DMS 273 (cell line): ENCODE measurements around the gene CASQ1.
A peak's percentile ranks its signal among the peaks of the same experiment; 100 is the strongest.

ENCODE experiments used
- DNase-seq: peaks from one replicate; lab custom pipeline; 2025; ENCODE audit not compliant: unreplicated experiment; lab: John Stamatoyannopoulos, UW

Gene CASQ1

GRCh38 chr1:160224606-160225005 is 34.2 kb downstream of the CASQ1 start:
- DNase-seq: no peak

- DNase-seq: no peak
These were observed 35.0 kb downstream of the CASQ1 start for GRCh38 chr1:160225345-160225744.

GRCh38 chr1:160226623-160227022 is 36.2 kb downstream of the CASQ1 start:
- no peak for DNase-seq

- DNase-seq: no peak
These were observed 36.7 kb downstream of the CASQ1 start for GRCh38 chr1:160227034-160227433.

- no peak for DNase-seq
These were observed 37.2 kb downstream of the CASQ1 start for GRCh38 chr1:160227561-160227960.

GRCh38 chr1:160228431-160228830 is 38.1 kb downstream of the CASQ1 start:
- DNase-seq: no peak

- DNase-seq: no peak
These were observed 42.5 kb downstream of the CASQ1 start for GRCh38 chr1:160232911-160233310.

- DNase-seq: no peak
These were observed 46.4 kb downstream of the CASQ1 start for GRCh38 chr1:160236806-160237205.

GRCh38 chr1:160237558-160237957 is 47.2 kb downstream of the CASQ1 start:
- no peak for DNase-seq

- no peak for DNase-seq
These were observed 48.0 kb downstream of the CASQ1 start for GRCh38 chr1:160238408-160238807.

- DNase-seq: no peak
These were observed 49.4 kb downstream of the CASQ1 start for GRCh38 chr1:160239582-160240299.

GRCh38 chr1:160243767-160244166 is 53.4 kb downstream of the CASQ1 start:
- DNase-seq: peak; percentile 62

GRCh38 chr1:160244209-160244608 is 53.8 kb downstream of the CASQ1 start:
- peak; percentile 61 for DNase-seq

GRCh38 chr1:160245434-160245833 is 55.1 kb downstream of the CASQ1 start:
- DNase-seq: no peak

GRCh38 chr1:160247053-160247452 is 56.7 kb downstream of the CASQ1 start:
- DNase-seq: no peak

GRCh38 chr1:160251011-160251410 is 60.6 kb downstream of the CASQ1 start:
- DNase-seq: peak; percentile 87
